SK-N-SH (cell line): ENCODE results near the gene C12orf75. TPM values are rescaled to one million over a fixed set of nuclear protein-coding genes. Genes with fewer than 3 reads are reported as not detected.

Source experiments
- CTCF ChIA-PET: fragments of 300-600, 350-600 bp; formaldehyde crosslinking; extraction: SDS; loops from one replicate; lab custom pipeline; 2021; lab: Yijun Ruan, JAX
- POLR2A ChIA-PET: fragments of 350-600 bp; sonication (Branson Sonifier 250); formaldehyde crosslinking; extraction: SDS; loops from one replicate; lab custom pipeline; 2020; ENCODE audit warnings: antibody characterized with exemption, inconsistent platforms; lab: Yijun Ruan, JAX
- DNase-seq: peaks from one replicate; pipeline ENCODE4 v3.0.0; 2012
- H2AFZ ChIP-seq: fragments of 200-600 bp; sonication (generic); 2 replicates; pipeline ENCODE4 v1.8.1; 2016; ENCODE audit warnings: antibody characterized with exemption, mild to moderate bottlenecking, low read depth
- H3F3A ChIP-seq: fragments of 200-600 bp; sonication (generic); replicated peaks from 2 replicates; pipeline ENCODE3; 2016; ENCODE audit warnings: antibody characterized with exemption, mild to moderate bottlenecking; ENCODE audit not compliant: insufficient read depth
- H3K27ac ChIP-seq, 2 experiments: fragments of 200-500 bp in 1 of 2; fragments of 200-600 bp in 1 of 2; sonication (Bioruptor generic) in 1 of 2; sonication (generic), shearing (Covaris generic) in 1 of 2; 2 replicates each; pipeline versions ENCODE4 v1.5.1 to v1.6.1; 2014 to 2016; ENCODE audit warnings: low read depth in 2 of 2, inconsistent platforms in 1 of 2, low read length in 1 of 2, mild to moderate bottlenecking in 1 of 2, mixed read lengths in 1 of 2
- H3K27me3 ChIP-seq: fragments of 200-600 bp; sonication (generic), shearing (Covaris generic); 2 replicates; pipeline ENCODE4 v1.6.1; 2016; ENCODE audit warnings: mixed run types; ENCODE audit not compliant: insufficient read depth
- H3K36me3 ChIP-seq, 2 experiments: fragments of 200-500 bp in 1 of 2; fragments of 200-600 bp in 1 of 2; sonication (Bioruptor generic) in 1 of 2; sonication (generic) in 1 of 2; replicated peaks in 1 of 2; 2 replicates each; pipeline versions ENCODE3 to v1.5.1; 2014 to 2016; ENCODE audit warnings: low read length in 1 of 2, mild to moderate bottlenecking in 1 of 2; ENCODE audit not compliant: insufficient read depth in 2 of 2, control insufficient read depth in 1 of 2
- H3K4me1 ChIP-seq, 2 experiments: fragments of 200-500 bp in 1 of 2; fragments of 200-600 bp in 1 of 2; sonication (Bioruptor generic) in 1 of 2; sonication (generic), shearing (Covaris generic) in 1 of 2; 2 replicates each; pipeline versions ENCODE4 v1.5.1 to v1.6.1; 2014 to 2016; ENCODE audit warnings: low read depth in 1 of 2, low read length in 1 of 2, mixed run types in 1 of 2; ENCODE audit not compliant: insufficient read depth in 2 of 2, control insufficient read depth in 1 of 2
- H3K4me2 ChIP-seq: fragments of 200-600 bp; sonication (generic), shearing (Covaris generic); 2 replicates; pipeline ENCODE4 v1.6.1; 2017; ENCODE audit warnings: mixed run types
- H3K4me3 ChIP-seq, 2 experiments: fragments of 200-500 bp in 1 of 2; fragments of 200-600 bp in 1 of 2; sonication (Bioruptor generic) in 1 of 2; sonication (generic), shearing (Covaris generic) in 1 of 2; 2 replicates each; pipeline versions ENCODE4 v1.5.1 to v1.8.1; 2014 to 2016; ENCODE audit warnings: low read depth in 2 of 2, inconsistent platforms in 1 of 2, low read length in 1 of 2, mild to moderate bottlenecking in 1 of 2, mixed read lengths in 1 of 2, moderate library complexity in 1 of 2
- H3K79me2 ChIP-seq: fragments of 200-600 bp; sonication (generic); 2 replicates; pipeline ENCODE4 v1.8.1; 2017; ENCODE audit warnings: mild to moderate bottlenecking; ENCODE audit not compliant: insufficient read depth
- H3K9ac ChIP-seq: fragments of 200-600 bp; sonication (generic); 2 replicates; pipeline ENCODE4 v1.6.1; 2017; ENCODE audit warnings: mixed run types
- H3K9me2 ChIP-seq: fragments of 200-600 bp; sonication (generic); 2 replicates; pipeline ENCODE4 v1.6.1; 2017; ENCODE audit warnings: mixed run types
- H3K9me3 ChIP-seq: fragments of 200-600 bp; sonication (generic); 2 replicates; pipeline ENCODE4 v1.6.1; 2017; ENCODE audit warnings: mixed run types, mild to moderate bottlenecking, moderate library complexity
- H4K20me1 ChIP-seq: fragments of 200-600 bp; sonication (generic); 2 replicates; pipeline ENCODE4 v1.6.1; 2017; ENCODE audit warnings: mild to moderate bottlenecking, mixed run types; ENCODE audit not compliant: insufficient read depth
- CHD2 ChIP-seq: fragments of 150-350 bp; IDR thresholded peaks from 2 replicates; pipeline ENCODE4 v1.6.1; 2018; ENCODE audit warnings: low read length; ENCODE audit not compliant: partially characterized antibody
- CTCF ChIP-seq: fragments of 200-600 bp; sonication (generic); IDR thresholded peaks from 2 replicates; pipeline ENCODE4 v1.6.1; 2017; ENCODE audit warnings: antibody characterized with exemption, mild to moderate bottlenecking, moderate library complexity
- ELF1 ChIP-seq: IDR thresholded peaks from 2 replicates; pipeline ENCODE4 v1.4.0; 2012
- EP300 ChIP-seq, 2 experiments: IDR thresholded peaks; 2 replicates each; pipeline versions ENCODE4 v1.4.0 to v1.6.1; 2012; ENCODE audit warnings: borderline replicate concordance in 1 of 2, low read depth in 1 of 2, low read length in 1 of 2
- FOSL2 ChIP-seq: IDR thresholded peaks from 2 replicates; pipeline ENCODE4 v1.4.0; 2012; ENCODE audit warnings: low read depth, mild to moderate bottlenecking, moderate library complexity, borderline replicate concordance
- FOXM1 ChIP-seq: IDR thresholded peaks from 2 replicates; pipeline ENCODE4 v1.4.0; 2012; ENCODE audit warnings: low read depth, mild to moderate bottlenecking
- GATA2 ChIP-seq: sonication (generic); formaldehyde crosslinking; IDR thresholded peaks from 2 replicates; pipeline ENCODE4 v1.5.0; 2020; ENCODE audit warnings: mild to moderate bottlenecking, missing genetic modification reagents
- MAX ChIP-seq: IDR thresholded peaks from 2 replicates; pipeline ENCODE4 v1.4.0; 2012; ENCODE audit warnings: low read depth
- MXI1 ChIP-seq: IDR thresholded peaks from 2 replicates; pipeline ENCODE4 v1.6.1; 2012; ENCODE audit warnings: mild to moderate bottlenecking, low read depth, low read length, improper control_type of control experiment
- NFIC ChIP-seq: IDR thresholded peaks from 2 replicates; pipeline ENCODE4 v1.4.0; 2012; ENCODE audit warnings: borderline replicate concordance
- RAD21 ChIP-seq: IDR thresholded peaks from 2 replicates; pipeline ENCODE4 v1.6.1; 2012; ENCODE audit warnings: mild to moderate bottlenecking, low read length
- RCOR1 ChIP-seq: fragments of 150-350 bp; IDR thresholded peaks from 2 replicates; pipeline ENCODE4 v1.6.1; 2017; ENCODE audit warnings: antibody characterized with exemption, low read length
- RFX5 ChIP-seq: IDR thresholded peaks from 2 replicates; pipeline ENCODE4 v1.6.1; 2012; ENCODE audit warnings: mild to moderate bottlenecking, improper control_type of control experiment, low read length
- WGBS: methylation state at CpG from one replicate; pipeline ENCODE4 v1.1.6; 2017; ENCODE audit warnings: low lambda C conversion rate; 5-methylcytosine and 5-hydroxymethylcytosine counted together
- polyA plus RNA-seq, 3 experiments: library from polyadenylated mRNA; depleted of rRNA; stranded (reverse); fragments of >200 nt; gene quantifications; 2 replicates each; pipeline ENCODE4 v1.2.3, GENCODE V29; 2012

The C12orf75 gene
- polyA plus RNA-seq, 1 of the 3 experiments (the other 2 are of a cell fraction): 221 TPM

- no peak for DNase-seq
- POLR2A ChIA-PET: no interaction called here
Measured at GRCh38 chr12:105369014-105369413, 38.5 kb downstream of the C12orf75 start.

GRCh38 chr12:105374303-105374702 lies 43.8 kb downstream of the C12orf75 start:
- Histone ChIP-seq H3K27me3 (no peaks in the 10 kb centered on the region), H3K36me3 (peaks cover 19 to 76% of the 10 kb centered on the region in 2 experiments), H3K4me3 (no peak overlapping the region), H3K27ac (no peak overlapping the region; a peak in 1 of 4 replicates), H4K20me1 (no peaks in the 10 kb centered on the region), H3K4me2 (no peak overlapping the region), H3F3A (peaks cover 45% of the 10 kb centered on the region), H3K9me2 (no peaks in the 10 kb centered on the region), H2AFZ (no peak overlapping the region), H3K4me1 (no peaks in the 10 kb centered on the region), H3K9me3 (no peaks in the 10 kb centered on the region), H3K9ac (no peak overlapping the region)
- no peak for DNase-seq
- CTCF ChIA-PET: interaction anchor here (2.5 kb wide), 1 partner anchor 9 kb away, joined by 10 read pairs; no protein-coding TSS in a partner anchor
- 95% methylated on average over 1 of the region's 1 CpG for WGBS
- TF ChIP-seq CHD2 (no peak), FOXM1 (no peak), RFX5 (no peak), GATA2 (no peak), MXI1 (no peak)
- TF ChIP-seq, all 33 proteins: peak for 0
- POLR2A ChIA-PET: no interaction called here
- H3K79me2 ChIP-seq: peaks cover 46% of the 10 kb centered on the region

More at GRCh38 chr12:105369014-105369413, 38.5 kb downstream of the C12orf75 start:
- Histone ChIP-seq H3K4me3 (no peak overlapping the region), H3K9me2 (no peaks in the 10 kb centered on the region), H3K4me1 (no peaks in the 10 kb centered on the region), H3K9me3 (no peaks in the 10 kb centered on the region), H3K9ac (no peak overlapping the region), H3K79me2 (peaks cover 88% of the 10 kb centered on the region), H4K20me1 (peaks cover 11% of the 10 kb centered on the region; the same call in 1 of the 2 replicates), H3K36me3 (peaks cover 50 to 97% of the 10 kb centered on the region in 2 experiments), H3K4me2 (no peak overlapping the region), H3K27ac (no peak overlapping the region), H3F3A (peaks cover 49% of the 10 kb centered on the region), H2AFZ (no peak overlapping the region), H3K27me3 (no peaks in the 10 kb centered on the region)
- TF ChIP-seq ELF1 (no peak), FOSL2 (no peak), CTCF (no peak), EP300 (IDR thresholded peaks at IDR 0.05; ENCODE audit: borderline replicate concordance in 1 of 2, low read depth in 1 of 2, low read length in 1 of 2) (no peak), CHD2 (no peak), NFIC (no peak), RAD21 (no peak), MAX (no peak), RCOR1 (no peak)
- CTCF ChIA-PET: interaction anchor here (0.9 kb wide), 2 partner anchors 13 to 14 kb away, joined by 3 read pairs; no protein-coding TSS in a partner anchor
- 58% methylated on average over 3 of the region's 3 CpGs for WGBS
